H1 (cell line): ENCODE data around the gene ADCY9. TPM values are rescaled to one million over a fixed set of nuclear protein-coding genes. Genes with fewer than 3 reads are reported as not detected.

Source experiments
- RXRA ChIP-seq: IDR thresholded peaks from 2 replicates; pipeline ENCODE4 v1.6.1; 2011; ENCODE audit warnings: low read depth, mild to moderate bottlenecking, low read length, moderate library complexity; ENCODE audit not compliant: insufficient read depth
- polyA plus RNA-seq, 7 experiments: library from polyadenylated mRNA; depleted of rRNA in 3 of 7; stranded (reverse) in 5 of 7; unstranded in 2 of 7; fragments of >200 nt in 5 of 7; fragments of 200-250 nt in 2 of 7; gene quantifications; 1 replicate in 5 of 7; 2 replicates in 1 of 7; 4 replicates in 1 of 7; pipeline versions ENCODE4 v1.2.1 to v1.2.3, GENCODE V29; 2011 to 2013; ENCODE audit warnings: missing spikeins in 2 of 7, mixed read lengths in 2 of 7
- total RNA-seq: library from RNA; stranded (reverse); fragmentation: NEBNext Ultra II Directional; extraction: Animal tissue kit (Norgen Biotek cat#: 25700); gene quantifications from 2 replicates; pipeline ENCODE4 v1.2.1, GENCODE V29; 2021

Gene ADCY9
- total and polyA plus RNA-seq, 2 of the 8 experiments (the other 6 are each of a cell fraction or from before 2014, with no cell fraction given), result 5.4 to 13.1 TPM

GRCh38 chr16:3946604-3947180 is 169.6 kb downstream of the ADCY9 start (continued):
- no peak for TF ChIP-seq RXRA
